GM10266 (cell line): ENCODE measurements around the gene C4orf33.
"Not testable (repeated sequence)": the region's sequence is repeated elsewhere in the genome, so short reads cannot be mapped to it uniquely, and the experiment has no call there.

ENCODE experiments used
- DNase-seq: peaks from one replicate; pipeline ENCODE4 v3.0.0; 2012; ENCODE audit errors: extremely low spot score
- TF ChIP-seq, protein P1 (sequence below): IDR thresholded peaks from 2 replicates; pipeline ENCODE4 v1.5.1; 2012; ENCODE audit warnings: mild to moderate bottlenecking, low read depth; ENCODE audit not compliant: control insufficient read depth, insufficient read depth; ENCODE audit errors: missing control alignments

C4orf33 gene

DNA sequence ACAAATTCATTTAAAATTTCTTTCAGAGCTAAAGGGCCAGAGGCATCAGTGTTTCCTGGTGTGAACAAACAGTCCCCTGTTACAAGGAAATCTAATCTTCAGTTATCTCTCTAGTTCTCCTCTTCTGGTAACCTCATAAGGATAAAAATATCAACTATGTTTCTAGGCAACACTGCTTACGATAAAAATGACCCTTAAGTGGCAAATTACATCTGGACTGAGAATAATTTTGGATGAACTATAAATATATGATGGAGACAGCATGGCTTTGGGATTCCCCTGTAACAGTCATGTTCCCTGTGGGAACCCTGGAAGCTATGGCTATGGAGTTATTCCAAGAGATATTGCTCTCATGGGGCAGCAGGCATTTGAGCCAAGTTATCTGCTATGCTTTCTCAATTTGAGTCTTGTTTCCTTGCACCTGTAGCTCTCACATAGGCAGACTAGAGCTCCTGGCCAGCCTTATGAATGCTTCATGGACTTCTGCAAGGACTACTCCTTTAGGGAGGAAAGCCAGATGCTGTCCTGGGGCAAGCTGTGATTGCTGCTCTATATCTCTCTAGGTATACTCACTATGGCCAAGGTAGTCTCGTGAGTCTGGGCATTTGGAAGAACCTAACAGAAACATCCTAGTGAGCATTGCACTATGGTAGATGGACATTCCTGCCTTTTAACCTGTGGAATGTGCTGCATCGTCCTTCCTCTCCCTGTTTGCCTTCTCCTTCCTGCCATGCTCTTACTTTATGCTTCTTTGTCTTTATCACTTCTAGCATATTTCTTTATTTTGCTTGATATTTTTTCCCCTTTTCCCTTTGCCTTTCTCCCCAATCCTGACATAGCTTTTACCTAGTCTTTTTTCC lies 14.2 kb downstream of the C4orf33 start:
- TF ChIP-seq, protein P1, sequence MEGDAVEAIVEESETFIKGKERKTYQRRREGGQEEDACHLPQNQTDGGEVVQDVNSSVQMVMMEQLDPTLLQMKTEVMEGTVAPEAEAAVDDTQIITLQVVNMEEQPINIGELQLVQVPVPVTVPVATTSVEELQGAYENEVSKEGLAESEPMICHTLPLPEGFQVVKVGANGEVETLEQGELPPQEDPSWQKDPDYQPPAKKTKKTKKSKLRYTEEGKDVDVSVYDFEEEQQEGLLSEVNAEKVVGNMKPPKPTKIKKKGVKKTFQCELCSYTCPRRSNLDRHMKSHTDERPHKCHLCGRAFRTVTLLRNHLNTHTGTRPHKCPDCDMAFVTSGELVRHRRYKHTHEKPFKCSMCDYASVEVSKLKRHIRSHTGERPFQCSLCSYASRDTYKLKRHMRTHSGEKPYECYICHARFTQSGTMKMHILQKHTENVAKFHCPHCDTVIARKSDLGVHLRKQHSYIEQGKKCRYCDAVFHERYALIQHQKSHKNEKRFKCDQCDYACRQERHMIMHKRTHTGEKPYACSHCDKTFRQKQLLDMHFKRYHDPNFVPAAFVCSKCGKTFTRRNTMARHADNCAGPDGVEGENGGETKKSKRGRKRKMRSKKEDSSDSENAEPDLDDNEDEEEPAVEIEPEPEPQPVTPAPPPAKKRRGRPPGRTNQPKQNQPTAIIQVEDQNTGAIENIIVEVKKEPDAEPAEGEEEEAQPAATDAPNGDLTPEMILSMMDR = no peak

DNA sequence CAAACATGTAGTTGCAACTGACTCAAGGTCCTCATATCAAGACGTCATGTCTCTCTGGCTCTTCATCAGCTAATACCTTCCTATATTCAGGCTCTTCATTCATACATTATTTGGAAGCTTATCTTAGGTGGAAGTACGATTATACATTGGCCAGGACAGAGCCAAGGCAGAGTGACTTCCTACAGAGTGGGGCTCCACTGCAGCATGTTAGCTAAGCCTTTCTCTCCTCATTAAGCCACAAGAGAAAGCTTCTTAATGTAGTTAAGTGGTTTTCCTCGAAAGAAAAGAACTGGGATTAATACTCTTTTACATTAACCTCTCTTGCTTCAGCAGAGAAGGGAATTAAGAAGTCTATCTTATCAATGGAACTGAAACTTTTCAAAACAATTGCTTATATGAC lies 15.0 kb downstream of the C4orf33 start:
- DNase-seq = no peak
- TF ChIP-seq, protein P1 = no peak

More for the DNA sequence above, 14.2 kb downstream of the C4orf33 start:
- no peak for DNase-seq

DNA sequence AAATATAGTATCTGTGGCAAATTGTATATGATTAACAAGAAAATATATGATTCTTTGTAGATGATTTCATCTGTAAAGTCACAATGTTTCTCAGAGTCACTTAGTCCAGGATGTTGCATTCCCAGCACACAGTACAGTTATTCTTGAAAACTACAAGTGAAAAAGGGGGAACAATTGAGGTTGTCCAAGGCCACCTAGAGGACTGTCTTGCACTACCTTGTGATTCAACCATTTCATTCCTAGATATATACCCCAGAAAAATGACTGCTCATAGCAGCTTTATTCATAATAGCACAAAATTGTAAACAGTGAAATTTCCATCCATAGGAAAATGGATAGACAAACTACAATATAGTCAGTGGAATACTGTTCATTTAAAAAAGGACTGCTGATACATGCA lies 16.0 kb downstream of the C4orf33 start:
- TF ChIP-seq, protein P1 = peak; percentile 5
- DNase-seq = no peak

DNA sequence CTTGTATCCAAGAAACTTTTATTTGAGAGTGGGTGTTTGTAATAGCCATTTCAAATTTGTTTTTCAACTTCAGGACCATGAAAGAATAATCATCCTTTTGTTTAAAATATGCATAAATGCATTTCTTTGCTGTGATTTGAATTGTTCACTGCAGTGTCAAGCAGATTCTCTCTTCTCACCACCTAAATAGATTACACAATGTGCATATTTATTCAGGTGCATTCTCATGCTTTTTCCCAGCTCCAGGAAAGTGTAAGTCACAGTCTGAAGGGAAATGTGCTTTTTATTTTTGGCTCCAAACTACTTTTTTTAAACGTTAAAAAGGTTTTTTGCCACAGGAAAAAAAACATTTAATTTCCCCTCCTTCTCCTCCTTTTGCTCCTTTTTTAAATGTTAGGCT lies 17.5 kb downstream of the C4orf33 start:
- DNase-seq = no peak
- TF ChIP-seq, protein P1 = no peak

DNA sequence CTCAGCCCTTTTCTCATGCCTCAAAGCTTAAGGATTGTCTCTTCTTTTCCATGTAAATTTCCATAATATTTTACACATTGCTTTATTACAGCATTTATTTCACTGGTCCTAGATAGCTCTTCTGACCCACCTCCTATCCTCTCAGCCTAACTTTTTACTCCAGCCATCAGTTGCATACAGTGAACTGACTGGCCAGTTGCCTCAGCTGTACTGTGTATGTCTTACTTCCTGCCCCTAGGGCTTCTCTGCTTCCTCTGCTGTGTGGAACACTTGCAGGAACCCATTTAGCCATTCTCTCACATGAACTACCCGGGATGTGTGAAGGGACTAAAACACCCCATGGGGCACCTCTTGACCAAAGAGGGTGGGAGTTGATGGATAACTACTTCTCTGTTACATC lies 18.0 kb downstream of the C4orf33 start:
- TF ChIP-seq, protein P1 = no peak
- DNase-seq = no peak

DNA sequence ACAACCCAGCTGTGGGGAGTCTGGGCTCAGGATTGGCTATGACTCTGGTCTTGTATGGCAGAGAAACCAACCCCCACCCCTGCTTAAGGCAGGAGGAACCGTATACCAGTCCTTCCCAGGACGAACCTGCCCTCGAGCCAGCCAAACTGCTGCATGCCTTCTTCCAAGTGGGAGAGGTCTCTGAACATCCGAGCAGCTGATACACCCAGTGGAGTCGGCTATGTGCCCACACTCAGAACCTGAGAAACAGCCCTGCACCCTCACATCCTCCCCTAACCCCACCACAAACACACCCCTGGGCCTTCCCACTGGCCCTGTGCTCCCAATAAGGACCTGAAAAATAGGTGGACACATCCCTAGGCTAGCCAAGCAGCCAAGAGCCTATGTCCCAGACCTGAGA lies 21.8 kb downstream of the C4orf33 start:
- DNase-seq = no peak
- TF ChIP-seq, protein P1 = no peak

DNA sequence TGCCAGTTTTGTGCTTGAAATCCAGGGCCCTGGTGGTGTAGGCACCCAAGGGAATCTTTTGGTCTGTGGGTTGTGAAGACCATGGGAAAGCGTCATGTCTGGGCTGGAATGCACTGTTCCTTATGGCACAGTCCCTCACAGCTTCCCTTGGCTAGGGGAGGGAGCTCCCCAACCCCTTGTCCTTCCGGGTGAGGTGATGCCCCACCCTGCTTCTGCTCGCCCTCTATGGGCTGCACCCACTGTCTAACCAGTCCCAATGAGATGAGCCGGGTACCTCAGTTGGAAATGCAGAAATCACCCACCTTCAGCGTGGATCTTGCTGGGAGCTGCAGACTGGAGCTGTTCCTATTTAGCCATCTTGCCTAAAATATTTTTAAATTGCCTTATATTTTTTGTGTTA lies 30.7 kb downstream of the C4orf33 start:
- DNase-seq = not testable (repeated sequence)
